Measurements from ENCODE around the gene KANSL3. TPM values are rescaled to one million over a fixed set of nuclear protein-coding genes. Genes with fewer than 3 reads are reported as not detected.
A peak's percentile ranks its signal among the peaks of the same experiment; 100 is the strongest.

The KANSL3 gene
- total and polyA plus RNA-seq, 7 donors: 12.0 to 55.0 (median 35.4) TPM

DNA sequence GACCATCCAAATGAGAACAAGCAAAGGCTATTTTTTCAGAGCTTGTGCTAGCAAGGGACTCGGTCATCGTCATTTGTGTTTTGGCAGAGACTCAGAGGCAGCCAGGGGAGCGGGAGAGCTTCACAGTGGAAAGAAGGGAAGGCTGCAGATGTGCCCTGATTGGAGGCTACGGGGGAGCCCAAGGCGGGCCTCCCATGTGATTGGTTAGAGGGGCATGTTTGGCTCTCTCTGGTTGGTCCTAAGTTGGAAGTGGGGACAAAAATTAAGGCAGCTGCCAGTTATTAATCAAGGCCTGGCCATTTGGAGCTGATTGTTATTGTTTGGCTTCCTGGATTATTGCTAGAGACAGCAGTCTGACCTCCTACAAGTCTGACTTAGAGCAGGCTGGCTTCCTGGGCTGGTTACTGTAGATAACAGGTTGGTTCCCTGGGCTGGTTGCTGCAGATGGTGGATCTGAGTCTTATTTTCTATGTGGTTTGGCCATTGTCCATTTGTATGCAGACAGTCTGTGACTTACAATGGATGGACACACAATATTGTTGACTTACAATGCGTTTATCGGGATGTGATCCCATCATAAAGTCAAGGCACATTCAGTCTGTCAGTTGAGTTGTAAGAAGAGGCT is 10.3 kb upstream of the KANSL3 start:
- intact Hi-C loops (cut with DNase I): no loop called here
- DNase-seq: no peak
- no peak for TF ChIP-seq POLR2A (IDR thresholded peaks at IDR 0.05)
- TF ChIP-seq, protein P1, sequence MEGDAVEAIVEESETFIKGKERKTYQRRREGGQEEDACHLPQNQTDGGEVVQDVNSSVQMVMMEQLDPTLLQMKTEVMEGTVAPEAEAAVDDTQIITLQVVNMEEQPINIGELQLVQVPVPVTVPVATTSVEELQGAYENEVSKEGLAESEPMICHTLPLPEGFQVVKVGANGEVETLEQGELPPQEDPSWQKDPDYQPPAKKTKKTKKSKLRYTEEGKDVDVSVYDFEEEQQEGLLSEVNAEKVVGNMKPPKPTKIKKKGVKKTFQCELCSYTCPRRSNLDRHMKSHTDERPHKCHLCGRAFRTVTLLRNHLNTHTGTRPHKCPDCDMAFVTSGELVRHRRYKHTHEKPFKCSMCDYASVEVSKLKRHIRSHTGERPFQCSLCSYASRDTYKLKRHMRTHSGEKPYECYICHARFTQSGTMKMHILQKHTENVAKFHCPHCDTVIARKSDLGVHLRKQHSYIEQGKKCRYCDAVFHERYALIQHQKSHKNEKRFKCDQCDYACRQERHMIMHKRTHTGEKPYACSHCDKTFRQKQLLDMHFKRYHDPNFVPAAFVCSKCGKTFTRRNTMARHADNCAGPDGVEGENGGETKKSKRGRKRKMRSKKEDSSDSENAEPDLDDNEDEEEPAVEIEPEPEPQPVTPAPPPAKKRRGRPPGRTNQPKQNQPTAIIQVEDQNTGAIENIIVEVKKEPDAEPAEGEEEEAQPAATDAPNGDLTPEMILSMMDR (IDR thresholded peaks at IDR 0.05): no peak
- TF ChIP-seq EP300 (IDR thresholded peaks at IDR 0.05): no peak
- no peak for TF ChIP-seq POLR2AphosphoS5 (IDR thresholded peaks at IDR 0.05)

GRCh38 chr2:96647681-96648080 is 9.6 kb upstream of the KANSL3 start:
- TF ChIP-seq, protein P1 (IDR thresholded peaks at IDR 0.05): no peak
- TF ChIP-seq EP300 (IDR thresholded peaks at IDR 0.05) (no peak), POLR2A (IDR thresholded peaks at IDR 0.05) (no peak)
- WGBS, 2 donors: 94 to 96% methylated on average over 6 of the region's 6 CpGs
- Histone ChIP-seq H3K9me3 (no peaks in the 10 kb centered on the region), H3K27me3 (no peaks in the 10 kb centered on the region), H3K27ac (no peak overlapping the region), H3K4me1 (no peaks in the 10 kb centered on the region), H3K36me3 (no peaks in the 10 kb centered on the region), H3K4me3 (no peak overlapping the region)
- intact Hi-C loops (cut with DNase I): no loop called here
- DNase-seq: no peak

More for the DNA sequence above, 10.3 kb upstream of the KANSL3 start:
- H3K4me1 ChIP-seq: no peaks in the 10 kb centered on the region
- H3K36me3 ChIP-seq: no peaks in the 10 kb centered on the region
- no peak overlapping the region for H3K27ac ChIP-seq
- WGBS, 2 donors: 97 to 98% methylated on average over 7 of the region's 7 CpGs
- H3K4me3 ChIP-seq: no peak overlapping the region
- H3K27me3 ChIP-seq: no peaks in the 10 kb centered on the region
- no peaks in the 10 kb centered on the region for H3K9me3 ChIP-seq

- WGBS, 2 donors: 55 to 66% methylated on average over 10 of the region's 10 CpGs
- peak within 1 kb of the TSS in 3 of 4 donors; percentile 14 to 52 (median 47) for H3K27ac ChIP-seq
- intact Hi-C loops (cut with DNase I): no loop called here
- no peaks in the 10 kb centered on the region for H3K36me3 ChIP-seq
- no peaks in the 10 kb centered on the region for H3K27me3 ChIP-seq
- H3K4me1 ChIP-seq: peaks cover 3 to 4% (median 4%) of the 10 kb centered on the region in 4 donors
- DNase-seq: no peak
- TF ChIP-seq POLR2A (IDR thresholded peaks at IDR 0.05) (no peak), EP300 (IDR thresholded peaks at IDR 0.05) (no peak), POLR2AphosphoS5 (IDR thresholded peaks at IDR 0.05) (no peak)
- TF ChIP-seq, protein P1 (IDR thresholded peaks at IDR 0.05): no peak
- no peaks in the 10 kb centered on the region for H3K9me3 ChIP-seq
- peak within 1 kb of the TSS in 3 of 4 donors; percentile 18 to 30 (median 26) for H3K4me3 ChIP-seq
These were observed 4.7 kb upstream of the KANSL3 start, which contains the start of gene FER1L5 for GRCh38 chr2:96642564-96643360. Gene FER1L5 (plus strand): TSS chr2:96642764. CDS start chr2:96642837, 73 bp downstream.

GRCh38 chr2:96637385-96638143 is 548 bp downstream of the KANSL3 start:
- no peaks in the 10 kb centered on the region for H3K9me3 ChIP-seq
- H3K4me3 ChIP-seq: peak overlapping the region; percentile 65 to 76 (median 72)
- peaks cover 0 to 16% (median 0%) of the 10 kb centered on the region in 4 donors for H3K36me3 ChIP-seq
- H3K27me3 ChIP-seq: no peaks in the 10 kb centered on the region
- intact Hi-C loops (cut with DNase I): loop anchor here (2.0 to 10.0 kb wide), 6 partner anchors 100 to 325 kb away; partner anchors contain the start of genes ARID5A, CNNM3, CNNM4 and LMAN2L
- peaks cover 3 to 44% (median 32%) of the 10 kb centered on the region in 4 donors for H3K4me1 ChIP-seq
- WGBS, 2 donors: 0% methylated on average over 50 of the region's 50 CpGs
- TF ChIP-seq, protein P1 (IDR thresholded peaks at IDR 0.05): no peak
- TF ChIP-seq POLR2A (IDR thresholded peaks at IDR 0.05) (peak in 1 of 2 donors; percentile 20), EP300 (IDR thresholded peaks at IDR 0.05) (no peak)
- H3K27ac ChIP-seq: peak overlapping the region; percentile 92 to 98 (median 92)
- DNase-seq: peak; percentile 95
